ENCODE measurements around the gene SP2.

DNA sequence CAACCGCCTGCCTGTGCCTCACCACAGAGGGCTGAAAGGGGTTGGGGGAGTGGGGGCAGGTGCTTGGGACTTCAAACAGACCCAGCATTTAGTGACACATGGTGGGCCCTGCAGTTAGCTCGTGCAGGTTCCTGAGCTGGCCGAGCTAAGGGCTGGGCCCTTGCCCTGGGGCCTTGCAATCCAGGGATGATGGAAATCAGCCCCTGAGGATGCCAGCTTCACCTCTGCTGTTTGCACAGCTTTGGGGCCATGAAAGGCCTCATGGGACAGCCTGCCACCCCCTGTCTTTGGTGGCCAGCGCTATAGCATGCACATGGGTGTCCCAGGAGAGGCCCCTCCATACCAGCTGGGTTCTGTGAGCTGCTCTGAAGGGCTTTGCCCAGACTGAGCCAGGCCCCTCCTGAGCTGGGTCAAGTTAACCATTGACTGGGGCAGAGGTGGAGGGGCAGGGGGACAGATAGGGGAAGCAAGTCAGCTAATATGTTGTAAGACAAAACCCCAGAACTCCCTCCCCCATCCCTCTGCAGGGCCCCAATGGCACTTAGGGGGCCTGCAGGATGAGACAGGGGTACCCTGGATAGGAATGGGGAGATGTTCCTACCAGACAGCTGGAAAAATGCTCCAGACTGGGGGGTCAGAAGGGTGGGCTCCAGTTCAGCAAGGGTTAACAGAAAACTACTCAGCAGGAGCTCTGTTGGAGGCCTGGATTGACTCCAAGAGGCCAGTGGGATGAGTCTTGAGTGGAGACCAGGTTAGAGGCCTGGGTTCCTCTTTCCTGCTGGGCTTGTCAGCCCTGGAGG lies 61.0 kb downstream of the SP2 start:
- TF ChIP-seq, protein P1, sequence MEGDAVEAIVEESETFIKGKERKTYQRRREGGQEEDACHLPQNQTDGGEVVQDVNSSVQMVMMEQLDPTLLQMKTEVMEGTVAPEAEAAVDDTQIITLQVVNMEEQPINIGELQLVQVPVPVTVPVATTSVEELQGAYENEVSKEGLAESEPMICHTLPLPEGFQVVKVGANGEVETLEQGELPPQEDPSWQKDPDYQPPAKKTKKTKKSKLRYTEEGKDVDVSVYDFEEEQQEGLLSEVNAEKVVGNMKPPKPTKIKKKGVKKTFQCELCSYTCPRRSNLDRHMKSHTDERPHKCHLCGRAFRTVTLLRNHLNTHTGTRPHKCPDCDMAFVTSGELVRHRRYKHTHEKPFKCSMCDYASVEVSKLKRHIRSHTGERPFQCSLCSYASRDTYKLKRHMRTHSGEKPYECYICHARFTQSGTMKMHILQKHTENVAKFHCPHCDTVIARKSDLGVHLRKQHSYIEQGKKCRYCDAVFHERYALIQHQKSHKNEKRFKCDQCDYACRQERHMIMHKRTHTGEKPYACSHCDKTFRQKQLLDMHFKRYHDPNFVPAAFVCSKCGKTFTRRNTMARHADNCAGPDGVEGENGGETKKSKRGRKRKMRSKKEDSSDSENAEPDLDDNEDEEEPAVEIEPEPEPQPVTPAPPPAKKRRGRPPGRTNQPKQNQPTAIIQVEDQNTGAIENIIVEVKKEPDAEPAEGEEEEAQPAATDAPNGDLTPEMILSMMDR (optimal IDR thresholded peaks at IDR 0.05 in 1 of 3, IDR thresholded peaks at IDR 0.05 in 1 of 3, conservative IDR thresholded peaks at IDR 0.05 in 1 of 3; ENCODE audit: extremely low read depth in 1 of 3, insufficient read depth in 2 of 3, low read length in 3 of 3), result no peak
- no peak for TF ChIP-seq EZH2 (IDR thresholded peaks at IDR 0.05; ENCODE audit: low read length)

Data from keratinocyte (primary cell).